ENCODE data around the gene B4GALT2.

The B4GALT2 gene

DNA sequence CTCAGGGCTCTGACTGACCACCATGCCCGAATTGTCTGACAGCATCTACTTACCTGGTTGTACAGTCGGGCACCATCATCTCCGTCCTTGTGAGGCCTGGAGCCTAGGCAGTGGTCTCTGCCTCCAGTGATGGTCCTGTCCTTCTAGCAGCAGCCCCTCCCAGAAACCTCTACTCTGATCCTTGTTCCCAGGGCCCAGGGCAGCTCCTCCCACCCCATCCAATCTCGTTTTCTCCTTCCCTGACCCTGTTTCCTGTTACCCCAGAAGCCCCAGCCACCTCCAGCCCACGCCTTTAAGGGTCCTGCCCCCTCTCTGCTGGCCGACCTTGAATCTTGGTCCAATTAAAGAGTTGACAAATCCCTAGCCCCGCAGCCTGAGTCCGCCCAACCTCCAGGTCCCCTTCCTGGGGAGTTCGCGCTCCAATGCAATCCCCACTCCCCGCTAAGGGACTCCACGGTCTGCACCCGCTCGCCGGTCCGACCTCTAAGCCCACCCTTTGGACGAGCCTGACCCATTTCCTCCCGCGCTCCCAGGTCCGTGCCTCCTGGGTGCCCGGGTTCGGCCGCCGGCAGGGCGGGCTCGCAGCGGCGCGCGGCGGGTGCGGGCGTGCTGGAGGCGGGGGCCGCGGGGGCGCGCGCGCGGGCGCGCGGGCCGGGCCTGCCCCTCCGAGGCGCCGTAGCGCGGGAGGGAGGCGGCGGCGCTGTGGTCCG, at the start of gene B4GALT2:
B4GALT2 (plus strand) TSS at position 660 of the 710 bp plus-strand sequence. CDS start 1,951 bp downstream, outside the sequence.
- no peak for DNase-seq

GRCh38 chr1:43930168-43930948, 48.7 kb upstream of the B4GALT2 start:
- no peak for DNase-seq

DNA sequence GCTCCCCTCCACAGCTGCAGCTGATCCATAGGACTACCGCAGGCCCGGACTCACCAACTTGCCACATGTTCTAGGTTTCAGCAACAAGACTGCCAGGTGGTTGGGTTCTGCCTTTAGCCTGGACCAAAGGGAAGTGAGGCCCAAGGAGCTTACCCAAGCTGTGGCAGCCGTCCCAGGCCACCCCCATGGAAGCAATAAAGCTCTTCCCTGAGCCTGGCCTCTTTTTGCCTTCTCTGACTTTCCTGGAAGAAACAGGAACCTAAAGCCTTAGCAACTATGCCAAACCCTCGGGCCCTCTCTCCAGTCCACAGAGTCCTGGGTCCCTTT, 48.1 kb upstream of the B4GALT2 start:
- no peak for DNase-seq

DNA sequence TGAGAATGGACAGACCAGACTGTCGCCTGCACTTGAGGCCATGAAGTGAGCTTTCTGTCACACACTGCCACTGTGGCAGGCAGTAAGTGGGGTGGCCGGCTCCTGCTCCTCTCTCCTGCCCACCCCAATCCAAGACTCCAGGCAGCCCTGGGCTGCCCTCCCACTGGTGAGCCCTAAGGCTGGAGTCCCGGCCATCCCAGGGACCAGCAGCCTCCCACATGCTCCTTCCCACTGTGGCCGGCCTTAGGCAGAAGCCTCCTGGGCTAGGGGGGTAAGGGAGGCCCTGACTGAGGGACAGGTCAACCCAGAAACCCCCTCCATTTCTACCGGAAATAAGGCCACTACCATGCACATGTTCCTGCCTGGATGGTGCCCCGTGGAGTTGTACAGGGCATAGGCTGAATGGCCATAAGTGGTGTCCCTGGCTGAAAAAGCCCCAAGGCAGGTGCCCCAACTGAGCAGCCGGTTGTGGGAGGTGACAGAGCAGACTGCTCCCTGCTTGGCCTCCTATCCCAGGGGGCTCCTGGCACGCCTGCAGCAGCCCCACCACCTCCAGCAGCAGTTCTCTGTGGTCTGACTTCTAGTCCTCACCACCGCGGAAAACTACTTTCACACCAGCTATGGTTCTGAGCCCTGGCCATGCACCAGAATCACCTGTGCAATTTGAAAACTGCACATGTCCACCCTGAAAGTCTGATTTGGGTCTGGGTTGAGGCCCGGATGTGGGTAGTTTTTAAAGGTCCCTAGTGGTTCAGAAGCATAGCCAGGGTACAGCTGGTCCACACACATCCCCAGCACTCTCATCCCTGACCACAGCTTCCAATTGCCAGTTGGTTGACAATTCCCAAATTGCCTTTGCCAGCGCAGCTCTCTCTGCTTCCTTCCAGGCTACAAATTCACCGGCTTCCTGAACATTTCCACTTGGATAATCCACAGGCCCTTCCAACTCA, 47.0 kb upstream of the B4GALT2 start:
- no peak for DNase-seq

DNA sequence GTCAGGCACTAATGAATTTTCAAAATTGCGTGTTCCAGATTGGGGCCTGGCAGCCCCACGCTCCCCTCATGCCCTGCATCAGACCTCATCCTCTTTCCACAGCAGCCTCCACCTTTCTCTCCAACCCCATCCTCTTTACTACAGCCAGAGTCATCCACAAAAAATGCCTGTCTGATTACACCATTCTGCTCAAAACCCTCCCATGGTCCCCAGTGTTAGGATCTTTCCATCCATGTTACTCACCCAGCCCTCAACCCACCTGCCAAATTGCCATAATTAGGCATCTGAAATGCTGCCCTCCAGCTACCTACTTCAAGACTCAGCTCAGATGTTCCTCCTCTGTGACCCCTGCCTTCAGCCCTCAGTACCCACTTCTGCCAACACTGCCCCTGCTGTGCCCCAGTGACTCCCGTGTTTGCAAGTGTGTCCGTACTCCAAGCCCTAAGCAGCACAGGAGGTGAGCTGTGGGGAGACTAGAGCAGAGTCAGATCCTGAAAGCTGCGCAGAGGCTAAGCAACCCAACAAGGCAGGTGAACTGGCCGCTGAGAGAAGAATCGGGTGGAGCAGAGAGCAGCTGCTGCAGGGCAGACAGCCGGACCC, 46.1 kb upstream of the B4GALT2 start:
- no peak for DNase-seq

GRCh38 chr1:43933386-43934100, 45.5 kb upstream of the B4GALT2 start, which contains the start of gene ARTN:
TSS of gene ARTN (plus strand) at chr1:43933801. CDS start at chr1:43935657, 1,856 bp downstream.
- DNase-seq, result no peak

GRCh38 chr1:43934101-43934985, 44.7 kb upstream of the B4GALT2 start:
- peak; percentile 39 to 78 for DNase-seq

DNA sequence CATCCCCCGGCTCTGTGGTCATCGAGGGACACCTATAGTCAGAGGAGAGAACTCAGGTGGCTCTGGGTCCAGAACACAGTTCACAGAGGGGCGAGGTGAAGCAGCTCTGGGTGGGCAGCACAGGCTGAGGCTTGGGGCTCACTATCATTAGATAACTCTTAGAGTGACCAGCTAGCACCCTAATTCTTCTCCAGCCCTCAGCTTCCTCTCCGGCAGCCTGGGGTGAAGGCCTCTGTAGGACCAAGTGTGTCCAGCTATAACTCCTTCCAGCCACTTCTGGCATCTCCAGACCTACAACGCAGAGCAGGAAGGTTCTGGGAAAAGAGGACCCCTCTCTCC, 44.1 kb upstream of the B4GALT2 start:
- DNase-seq, result no peak

DNA sequence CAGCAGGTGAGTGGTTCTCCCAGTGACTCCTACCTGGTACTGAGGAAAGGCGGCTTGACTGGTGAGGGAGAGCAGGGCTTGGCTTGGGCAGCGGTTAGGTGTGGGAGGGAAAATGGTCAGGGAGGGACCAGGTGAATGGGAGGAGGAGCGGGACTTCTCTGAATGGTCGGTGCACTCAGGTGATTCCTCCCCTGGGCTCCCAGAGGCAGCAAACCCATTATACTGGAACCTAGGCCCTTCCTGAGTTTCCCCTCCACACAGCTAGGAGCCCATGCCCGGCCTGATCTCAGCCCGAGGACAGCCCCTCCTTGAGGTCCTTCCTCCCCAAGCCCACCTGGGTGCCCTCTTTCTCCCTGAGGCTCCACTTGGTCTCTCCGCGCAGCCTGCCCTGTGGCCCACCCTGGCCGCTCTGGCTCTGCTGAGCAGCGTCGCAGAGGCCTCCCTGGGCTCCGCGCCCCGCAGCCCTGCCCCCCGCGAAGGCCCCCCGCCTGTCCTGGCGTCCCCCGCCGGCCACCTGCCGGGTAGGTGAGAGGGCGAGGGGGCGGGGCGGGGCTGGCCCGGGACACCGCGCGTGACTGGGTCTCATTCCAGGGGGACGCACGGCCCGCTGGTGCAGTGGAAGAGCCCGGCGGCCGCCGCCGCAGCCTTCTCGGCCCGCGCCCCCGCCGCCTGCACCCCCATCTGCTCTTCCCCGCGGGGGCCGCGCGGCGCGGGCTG, 43.1 kb upstream of the B4GALT2 start:
- DNase-seq, result no peak

DNA sequence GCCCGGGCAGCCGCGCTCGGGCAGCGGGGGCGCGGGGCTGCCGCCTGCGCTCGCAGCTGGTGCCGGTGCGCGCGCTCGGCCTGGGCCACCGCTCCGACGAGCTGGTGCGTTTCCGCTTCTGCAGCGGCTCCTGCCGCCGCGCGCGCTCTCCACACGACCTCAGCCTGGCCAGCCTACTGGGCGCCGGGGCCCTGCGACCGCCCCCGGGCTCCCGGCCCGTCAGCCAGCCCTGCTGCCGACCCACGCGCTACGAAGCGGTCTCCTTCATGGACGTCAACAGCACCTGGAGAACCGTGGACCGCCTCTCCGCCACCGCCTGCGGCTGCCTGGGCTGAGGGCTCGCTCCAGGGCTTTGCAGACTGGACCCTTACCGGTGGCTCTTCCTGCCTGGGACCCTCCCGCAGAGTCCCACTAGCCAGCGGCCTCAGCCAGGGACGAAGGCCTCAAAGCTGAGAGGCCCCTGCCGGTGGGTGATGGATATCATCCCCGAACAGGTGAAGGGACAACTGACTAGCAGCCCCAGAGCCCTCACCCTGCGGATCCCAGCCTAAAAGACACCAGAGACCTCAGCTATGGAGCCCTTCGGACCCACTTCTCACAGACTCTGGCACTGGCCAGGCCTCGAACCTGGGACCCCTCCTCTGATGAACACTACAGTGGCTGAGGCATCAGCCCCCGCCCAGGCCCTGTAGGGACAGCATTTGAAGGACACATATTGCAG, 42.4 kb upstream of the B4GALT2 start:
- peak; percentile 33 for DNase-seq

GRCh38 chr1:43937179-43937865, 41.7 kb upstream of the B4GALT2 start:
- DNase-seq, result no peak

DNA sequence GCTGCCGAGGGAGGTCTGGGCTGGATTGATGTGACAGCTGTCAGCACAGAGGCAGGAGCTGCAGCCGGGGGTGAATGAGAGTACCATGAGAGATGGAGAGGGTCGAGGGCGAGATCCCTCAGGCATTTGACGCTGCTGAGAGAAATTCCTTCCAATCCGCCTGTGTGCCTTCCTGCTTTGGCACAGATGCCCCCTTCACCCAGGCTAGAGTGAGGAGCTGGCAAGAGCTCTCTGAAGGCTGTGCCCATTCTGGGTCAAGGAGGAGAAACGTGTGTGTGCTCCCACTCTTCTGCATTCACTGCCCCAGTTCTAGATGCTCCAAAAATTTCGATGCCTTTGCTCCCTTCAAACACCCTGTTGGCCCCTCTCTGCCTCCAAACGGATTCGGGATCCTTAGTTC, 40.6 kb upstream of the B4GALT2 start:
- no peak for DNase-seq

- DNase-seq, result no peak
These were observed 40.0 kb upstream of the B4GALT2 start for GRCh38 chr1:43938892-43939587.

DNA sequence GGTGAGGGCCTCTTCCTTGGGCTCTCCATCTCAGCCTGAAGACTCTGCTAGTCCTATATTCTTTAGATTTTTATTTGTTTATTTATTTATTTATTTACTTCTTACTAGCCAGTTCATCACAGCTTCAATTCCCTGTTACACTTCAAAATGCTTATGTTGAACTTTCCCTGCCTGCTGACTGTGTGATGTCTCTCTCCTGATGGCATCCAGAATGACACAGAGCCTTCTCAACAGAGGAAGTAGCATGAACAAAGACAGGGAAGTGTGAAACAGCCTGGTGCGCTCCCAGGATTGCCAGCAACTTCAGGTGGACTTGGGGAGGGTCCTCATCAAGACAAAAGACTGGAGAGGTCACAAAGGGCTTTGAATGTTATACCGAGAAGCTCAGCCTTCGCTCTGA, 36.6 kb upstream of the B4GALT2 start:
- DNase-seq, result peak in 1 of 2 donors; percentile 21

- no peak for DNase-seq
These were observed 34.1 kb upstream of the B4GALT2 start for GRCh38 chr1:43944860-43945259.

DNA sequence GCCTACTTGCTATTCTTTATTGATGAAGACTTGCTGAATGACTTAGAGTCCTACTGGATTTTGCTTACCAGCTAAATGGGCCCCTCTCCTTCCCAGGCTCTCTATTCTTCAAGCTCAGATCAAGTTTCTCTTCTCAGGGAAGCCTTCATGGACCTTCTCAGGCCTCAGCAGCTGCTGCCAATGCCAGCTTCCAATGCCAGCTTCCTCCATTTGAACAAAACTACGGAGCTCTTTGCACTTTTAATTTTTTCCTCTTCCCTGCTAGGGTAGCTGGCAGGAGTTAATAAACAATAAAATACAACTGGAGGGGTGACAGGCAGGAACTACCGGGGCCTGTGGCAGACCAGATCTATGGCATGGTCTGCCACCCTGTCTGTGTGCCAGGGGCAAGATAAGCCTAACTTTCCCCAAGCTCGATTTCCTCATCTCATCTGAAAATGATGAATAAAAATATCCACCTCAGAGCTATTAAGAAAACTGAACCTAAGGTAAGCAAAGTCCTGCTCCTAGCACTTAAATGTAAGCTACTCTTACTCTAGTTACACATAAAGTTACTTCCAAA, 33.3 kb upstream of the B4GALT2 start:
- DNase-seq, result no peak

GRCh38 chr1:43946236-43947060, 32.6 kb upstream of the B4GALT2 start, which contains the start of gene IPO13:
TSS of gene IPO13 (plus strand) at chr1:43946950. CDS start at chr1:43947601, 651 bp downstream.
- DNase-seq, result peak; percentile 95 to 97

Measured in inflammatory macrophage treated with lipopolysaccharide for 1 hour (primary cell).